OCI-LY3 (cell line): Measurements from ENCODE around the gene TBL3.

Source experiments
- H2AFZ ChIP-seq: fragments of 200-600, 300-600 bp; shearing (Covaris generic); 2 replicates; pipeline ENCODE4 v1.6.0; 2014; ENCODE audit warnings: antibody characterized with exemption, low read depth, low read length
- H3K27ac ChIP-seq: fragments of 200-600, 300-600 bp; sonication (generic); 2 replicates; pipeline ENCODE4 v1.5.1; 2014; ENCODE audit warnings: mild to moderate bottlenecking, low read length, moderate library complexity, mixed read lengths
- H3K27me3 ChIP-seq: fragments of 200-600, 300-600 bp; sonication (generic); 2 replicates; pipeline ENCODE4 v1.6.1; 2014; ENCODE audit warnings: low read depth, low read length, mixed read lengths
- H3K36me3 ChIP-seq: fragments of 200-600, 300-600 bp; sonication (generic); replicated peaks from 2 replicates; pipeline ENCODE3; 2014; ENCODE audit warnings: low read depth, low read length, mixed read lengths
- H3K4me1 ChIP-seq: fragments of 300-600, 200-600 bp; sonication (generic); 2 replicates; pipeline ENCODE4 v1.6.1; 2014; ENCODE audit warnings: low read length, mixed read lengths
- H3K4me2 ChIP-seq: fragments of 200-600, 300-600 bp; sonication (generic); 2 replicates; pipeline ENCODE4 v1.6.1; 2014; ENCODE audit warnings: low read length, mixed read lengths
- H3K4me3 ChIP-seq: fragments of 300-600, 200-600 bp; sonication (generic); 2 replicates; pipeline ENCODE4 v1.5.1; 2014; ENCODE audit warnings: antibody characterized with exemption, mild to moderate bottlenecking, low read length, moderate library complexity
- H3K79me2 ChIP-seq: fragments of 300-600, 200-600 bp; shearing (Covaris generic); 2 replicates; pipeline ENCODE4 v1.6.1; 2014; ENCODE audit warnings: mild to moderate bottlenecking, low read length, mixed read lengths
- H3K9ac ChIP-seq: fragments of 300-600, 200-600 bp; shearing (Covaris generic); 2 replicates; pipeline ENCODE4 v1.6.0; 2014; ENCODE audit warnings: mild to moderate bottlenecking, low read length, moderate library complexity
- H3K9me3 ChIP-seq: fragments of 200-600, 300-600 bp; shearing (Covaris generic); 2 replicates; pipeline ENCODE4 v1.6.1; 2014; ENCODE audit warnings: low read length, mixed read lengths; ENCODE audit not compliant: insufficient read depth
- H4K20me1 ChIP-seq: fragments of 200-600, 300-600 bp; sonication (generic); 2 replicates; pipeline ENCODE4 v1.6.1; 2016; ENCODE audit warnings: low read length, mixed read lengths; ENCODE audit not compliant: insufficient read depth
- CTCF ChIP-seq: fragments of 200-600, 300-600 bp; sonication (generic); IDR thresholded peaks from 2 replicates; pipeline ENCODE4 v1.5.1; 2014; ENCODE audit warnings: antibody characterized with exemption, low read length, low read depth
- EZH2phosphoT487 ChIP-seq: fragments of 200-600 bp; shearing (Covaris generic); IDR thresholded peaks from 2 replicates; pipeline ENCODE4 v1.6.1; 2018; ENCODE audit warnings: antibody characterized with exemption, mixed run types, low read depth

Gene TBL3

GRCh38 chr16:1989209-1990100, 17.6 kb downstream of the TBL3 start, which contains the start of gene SYNGR3:
Gene SYNGR3 (plus strand): TSS chr16:1989970. CDS start chr16:1990103, 133 bp downstream.
- peaks cover 12% of the 10 kb centered on the region for H3K79me2 ChIP-seq
- H4K20me1 ChIP-seq = no peaks in the 10 kb centered on the region
- no peaks in the 10 kb centered on the region for H3K27me3 ChIP-seq
- H3K9ac ChIP-seq = peak within 1 kb of the TSS; percentile 9; the same call in 1 of the 2 replicates
- TF ChIP-seq EZH2phosphoT487 (no peak), CTCF (no peak)
- H3K36me3 ChIP-seq = peaks cover 14% of the 10 kb centered on the region
- H3K27ac ChIP-seq = no peak within 1 kb of the TSS
- H3K4me1 ChIP-seq = peaks cover 15% of the 10 kb centered on the region
- H2AFZ ChIP-seq = no peak within 1 kb of the TSS
- peak within 1 kb of the TSS; percentile 66 for H3K4me2 ChIP-seq
- peak within 1 kb of the TSS; percentile 77 for H3K4me3 ChIP-seq
- no peaks in the 10 kb centered on the region for H3K9me3 ChIP-seq

- H3K27me3 ChIP-seq = no peaks in the 10 kb centered on the region
- peak overlapping the region; percentile 66 for H3K4me2 ChIP-seq
- H3K79me2 ChIP-seq = peaks cover 9% of the 10 kb centered on the region
- no peaks in the 10 kb centered on the region for H3K9me3 ChIP-seq
- no peak overlapping the region; the same call in 1 of the 2 replicates for H3K9ac ChIP-seq
- H4K20me1 ChIP-seq = no peaks in the 10 kb centered on the region
- peaks cover 14% of the 10 kb centered on the region for H3K36me3 ChIP-seq
- H2AFZ ChIP-seq = no peak overlapping the region
- TF ChIP-seq EZH2phosphoT487 = no peak
- H3K4me1 ChIP-seq = peaks cover 13% of the 10 kb centered on the region
- H3K4me3 ChIP-seq = peak overlapping the region; percentile 77
- no peak overlapping the region for H3K27ac ChIP-seq
These were observed 18.2 kb downstream of the TBL3 start for GRCh38 chr16:1990101-1990350.

DNA sequence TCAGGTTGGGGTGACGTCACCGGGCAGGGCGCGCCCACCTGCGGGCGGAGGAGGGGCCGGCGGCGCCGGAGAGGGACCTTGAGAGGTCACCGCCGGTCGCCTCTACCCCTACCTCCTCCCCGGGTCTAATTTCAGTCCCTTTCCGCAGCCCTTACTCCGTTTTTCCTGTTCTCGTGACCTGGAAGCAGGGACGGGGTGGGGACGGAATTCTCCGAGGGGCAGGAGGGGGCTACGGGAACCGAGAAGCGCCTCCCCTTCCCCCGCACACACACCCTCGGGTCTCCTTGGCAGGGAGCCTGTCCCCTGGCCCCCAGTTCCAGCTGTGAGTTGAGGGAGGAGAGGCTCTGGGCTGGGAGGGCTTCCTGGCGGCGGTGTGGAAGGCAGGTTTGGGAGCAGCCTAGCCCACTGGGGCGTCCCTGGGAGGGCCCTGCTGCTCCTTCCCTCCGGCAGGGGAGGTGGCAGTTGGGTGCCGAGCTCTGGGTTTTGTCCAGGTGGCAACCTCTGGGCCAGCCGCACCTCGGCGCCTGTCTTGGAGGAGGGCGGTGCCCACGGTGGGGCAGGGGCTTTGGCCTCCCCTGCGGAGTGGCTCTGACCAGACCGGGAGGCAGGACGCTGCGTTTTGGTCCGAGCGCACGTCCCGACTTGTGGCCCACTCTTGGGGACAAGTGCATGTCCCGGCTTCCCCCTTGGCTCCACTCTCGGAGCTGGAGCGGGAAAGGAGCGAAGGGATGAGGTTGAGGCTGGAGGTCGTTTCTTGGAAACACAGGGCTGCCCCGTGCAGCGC, 18.7 kb downstream of the TBL3 start:
- H3K4me1 ChIP-seq = peaks cover 8% of the 10 kb centered on the region
- peaks cover 4% of the 10 kb centered on the region for H3K79me2 ChIP-seq
- H3K27me3 ChIP-seq = no peaks in the 10 kb centered on the region
- peak overlapping the region; percentile 9; the same call in 1 of the 2 replicates for H3K9ac ChIP-seq
- H3K4me2 ChIP-seq = peak overlapping the region; percentile 66
- H2AFZ ChIP-seq = no peak overlapping the region
- no peaks in the 10 kb centered on the region for H4K20me1 ChIP-seq
- no peaks in the 10 kb centered on the region for H3K9me3 ChIP-seq
- H3K4me3 ChIP-seq = peak overlapping the region; percentile 77
- TF ChIP-seq EZH2phosphoT487 = no peak
- H3K36me3 ChIP-seq = peaks cover 14% of the 10 kb centered on the region
- H3K27ac ChIP-seq = no peak overlapping the region

DNA sequence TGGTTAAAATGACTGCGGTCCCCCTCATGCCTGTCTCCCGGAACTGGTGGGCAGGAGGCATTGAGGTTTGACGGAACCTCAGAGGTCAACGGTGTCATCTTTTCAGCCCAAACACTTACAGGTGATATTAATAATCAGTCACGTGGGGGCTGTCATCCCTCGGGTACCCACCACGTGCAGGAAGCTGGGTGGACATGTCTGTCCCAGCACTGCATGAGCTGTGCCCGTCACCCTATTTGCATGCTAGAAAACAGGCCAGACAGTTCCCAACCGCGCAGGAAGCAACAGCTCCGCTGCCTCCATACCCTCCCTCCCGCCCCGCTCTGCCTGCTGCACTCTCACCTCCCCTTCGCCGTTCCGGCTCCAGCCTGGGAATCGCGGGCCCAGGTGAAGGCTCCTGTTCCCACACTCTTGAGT, 19.3 kb downstream of the TBL3 start:
- no peaks in the 10 kb centered on the region for H3K27me3 ChIP-seq
- no peaks in the 10 kb centered on the region for H3K79me2 ChIP-seq
- H3K36me3 ChIP-seq = peaks cover 8% of the 10 kb centered on the region
- no peak overlapping the region for H3K9ac ChIP-seq
- peak overlapping the region; percentile 66; the same call in 1 of the 2 replicates for H3K4me2 ChIP-seq
- no peak overlapping the region for H3K27ac ChIP-seq
- no peaks in the 10 kb centered on the region for H3K9me3 ChIP-seq
- TF ChIP-seq CTCF = no peak
- TF ChIP-seq EZH2phosphoT487 = no peak
- no peaks in the 10 kb centered on the region for H4K20me1 ChIP-seq
- H3K4me1 ChIP-seq = 0 out of 2 replicates have a peak, but pooled peaks cover 4% of the 10 kb centered on the region
- no peak overlapping the region for H2AFZ ChIP-seq
- H3K4me3 ChIP-seq = no peak overlapping the region
